Dedifferentiated amniotic fluid mesenchymal stem cell (primary cell): ENCODE results near the gene FGD2.

Source experiments
- DNase-seq: peaks from one replicate; pipeline ENCODE4 v3.0.0-alpha.2; 2016; ENCODE audit errors: extremely low spot score

Gene FGD2, protein sequence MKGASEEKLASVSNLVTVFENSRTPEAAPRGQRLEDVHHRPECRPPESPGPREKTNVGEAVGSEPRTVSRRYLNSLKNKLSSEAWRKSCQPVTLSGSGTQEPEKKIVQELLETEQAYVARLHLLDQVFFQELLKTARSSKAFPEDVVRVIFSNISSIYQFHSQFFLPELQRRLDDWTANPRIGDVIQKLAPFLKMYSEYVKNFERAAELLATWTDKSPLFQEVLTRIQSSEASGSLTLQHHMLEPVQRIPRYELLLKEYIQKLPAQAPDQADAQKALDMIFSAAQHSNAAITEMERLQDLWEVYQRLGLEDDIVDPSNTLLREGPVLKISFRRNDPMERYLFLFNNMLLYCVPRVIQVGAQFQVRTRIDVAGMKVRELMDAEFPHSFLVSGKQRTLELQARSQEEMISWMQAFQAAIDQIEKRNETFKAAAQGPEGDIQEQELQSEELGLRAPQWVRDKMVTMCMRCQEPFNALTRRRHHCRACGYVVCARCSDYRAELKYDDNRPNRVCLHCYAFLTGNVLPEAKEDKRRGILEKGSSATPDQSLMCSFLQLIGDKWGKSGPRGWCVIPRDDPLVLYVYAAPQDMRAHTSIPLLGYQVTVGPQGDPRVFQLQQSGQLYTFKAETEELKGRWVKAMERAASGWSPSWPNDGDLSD

DNA sequence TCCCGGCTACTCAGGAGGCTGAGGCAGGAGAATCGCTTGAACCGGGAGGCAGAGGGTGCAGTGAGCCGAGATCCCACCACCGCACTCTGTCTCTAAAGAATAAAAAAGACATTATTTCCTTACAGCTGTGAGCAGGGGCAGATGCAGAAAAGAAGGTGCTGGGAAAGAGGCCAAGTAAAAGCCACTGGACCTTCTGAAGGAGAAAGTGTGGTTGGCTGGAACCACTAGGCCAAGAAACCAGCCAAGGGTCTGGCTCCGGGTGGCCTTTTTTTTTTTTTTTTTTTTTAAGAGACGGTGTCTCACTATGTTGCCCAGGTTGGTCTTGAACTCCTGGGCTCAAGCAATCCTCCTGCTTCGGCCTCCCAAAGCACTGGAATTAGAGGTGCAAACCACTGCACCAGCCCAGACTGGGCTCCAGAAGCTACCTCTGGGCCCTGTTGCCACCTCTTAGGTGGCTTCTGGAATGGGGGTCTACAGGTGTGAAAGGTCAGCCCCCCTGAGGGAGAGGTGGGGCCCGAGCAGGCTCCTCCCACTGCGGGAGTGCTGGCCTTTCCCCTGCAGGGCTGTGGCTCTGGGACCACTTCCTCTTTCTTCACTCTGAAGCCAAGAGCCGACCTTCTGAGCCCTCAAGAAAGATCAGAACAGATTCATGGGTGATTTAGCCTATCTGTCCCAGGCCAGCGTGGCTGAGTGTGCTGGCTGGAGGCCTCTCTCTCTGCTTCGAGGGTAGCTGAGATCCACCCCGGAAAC is at the start of gene FGD2:
TSS of gene FGD2 (plus strand) at position 595 of the 750 bp plus-strand sequence. CDS start 163 bp downstream, outside the sequence.
- no peak for DNase-seq

DNA sequence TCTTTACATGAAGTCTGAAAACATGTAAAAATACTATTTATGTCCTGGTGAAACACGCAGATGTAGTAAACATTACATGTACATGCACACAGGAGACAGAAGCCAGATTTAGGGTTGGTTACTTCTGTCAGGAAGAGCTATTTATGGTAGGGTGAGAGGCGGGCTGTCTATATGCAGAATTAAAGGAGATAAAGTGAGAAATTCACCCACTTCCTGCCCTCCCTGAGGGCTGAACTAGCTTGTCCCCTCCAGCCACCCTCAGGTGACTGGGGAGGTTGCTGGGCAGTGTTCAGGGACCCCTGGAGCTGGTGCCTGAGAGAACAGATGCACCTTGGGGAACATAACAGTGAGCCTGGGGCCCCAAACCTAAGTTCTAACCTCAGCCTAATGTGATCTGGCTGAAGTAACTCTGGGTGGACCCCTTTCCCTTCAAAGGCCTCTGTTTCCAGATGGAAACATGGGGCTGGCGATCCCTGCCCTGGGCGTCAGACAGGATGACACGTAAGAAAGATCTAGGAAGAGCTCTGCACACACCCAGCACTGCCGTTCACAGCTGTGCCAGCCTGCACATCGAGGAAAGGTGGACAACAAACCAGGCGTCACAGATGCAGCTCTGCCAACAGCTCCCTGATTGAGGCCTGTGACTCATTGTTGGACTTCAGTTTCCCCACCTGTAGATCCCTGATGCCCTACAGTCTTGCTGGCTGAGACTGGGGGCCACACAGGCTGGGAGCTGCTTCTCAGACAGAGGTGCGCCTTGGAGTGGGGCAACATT is 49.6 kb upstream of the FGD2 start:
- no peak for DNase-seq

DNA sequence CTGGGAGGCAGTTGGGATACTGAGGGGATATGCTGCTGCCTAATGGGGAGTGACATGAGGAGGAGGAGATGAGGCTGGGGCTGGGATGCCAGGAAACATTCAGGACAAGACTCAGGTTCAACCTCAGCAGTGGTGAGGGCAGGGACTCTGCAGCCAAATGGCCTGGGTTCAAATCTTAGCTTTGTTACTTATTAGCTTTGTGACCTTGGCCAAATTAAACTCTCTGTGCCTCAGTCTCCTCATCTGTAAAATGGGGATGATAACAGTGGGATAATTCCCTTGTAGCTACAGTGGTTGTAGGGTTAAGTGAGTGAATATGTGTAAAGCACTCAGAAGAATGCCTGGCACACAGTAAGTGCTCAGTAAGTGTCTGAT is 49.0 kb upstream of the FGD2 start:
- DNase-seq = no peak

DNA sequence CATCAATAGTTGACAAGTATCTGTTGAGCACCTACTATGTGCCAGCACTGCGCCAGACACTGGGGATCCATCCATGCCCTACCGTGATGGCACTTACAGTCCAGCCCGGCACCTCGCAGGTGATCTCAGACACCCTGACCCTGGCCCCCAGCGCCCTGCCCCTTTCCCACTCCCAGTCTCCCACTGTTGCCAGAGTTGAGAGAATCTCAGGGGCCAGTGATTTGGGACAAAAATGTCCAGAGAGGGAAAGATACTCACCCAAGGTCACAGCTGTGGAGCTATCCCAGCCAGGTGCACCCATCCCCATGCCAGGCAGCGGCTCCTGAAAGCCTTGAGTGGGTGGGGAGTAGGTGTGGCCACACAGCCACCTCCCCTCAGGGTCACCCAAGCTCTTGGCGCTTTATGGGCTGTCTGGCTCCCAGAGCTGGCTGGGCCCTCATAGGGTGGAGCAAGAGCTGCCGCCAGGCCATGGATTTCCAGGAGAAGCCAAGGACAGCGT is 47.6 kb upstream of the FGD2 start:
- no peak for DNase-seq

DNA sequence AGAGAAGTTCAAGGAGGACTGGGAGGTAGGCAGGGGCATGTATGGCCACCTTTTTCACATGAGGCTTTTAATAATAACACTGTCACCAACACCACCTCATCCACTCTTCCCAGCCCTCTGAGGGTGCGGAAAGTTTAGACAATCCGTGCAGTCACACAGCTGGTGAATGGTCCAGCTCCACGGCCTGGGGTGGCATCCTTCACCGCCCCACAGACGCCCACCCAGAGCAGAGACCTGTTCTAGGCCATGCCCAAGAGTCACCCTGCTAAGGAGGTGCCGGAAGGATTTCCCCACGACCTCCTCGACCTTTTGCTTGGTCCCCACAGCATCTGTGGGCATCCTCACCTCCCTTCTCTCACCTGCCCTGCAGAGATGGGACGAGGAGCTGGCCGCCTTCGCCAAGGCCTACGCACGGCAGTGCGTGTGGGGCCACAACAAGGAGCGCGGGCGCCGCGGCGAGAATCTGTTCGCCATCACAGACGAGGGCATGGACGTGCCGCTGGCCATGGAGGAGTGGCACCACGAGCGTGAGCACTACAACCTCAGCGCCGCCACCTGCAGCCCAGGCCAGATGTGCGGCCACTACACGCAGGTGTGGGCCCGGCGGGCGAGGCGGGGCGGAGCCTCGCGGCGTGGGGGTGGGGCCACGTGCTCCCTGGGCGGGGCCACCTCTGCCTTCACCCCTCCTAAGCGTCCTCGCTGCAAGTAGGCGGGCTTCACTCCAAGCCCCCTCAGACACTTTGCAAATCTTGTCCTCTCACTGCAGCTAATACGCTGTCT is 46.5 kb upstream of the FGD2 start:
- no peak for DNase-seq

DNA sequence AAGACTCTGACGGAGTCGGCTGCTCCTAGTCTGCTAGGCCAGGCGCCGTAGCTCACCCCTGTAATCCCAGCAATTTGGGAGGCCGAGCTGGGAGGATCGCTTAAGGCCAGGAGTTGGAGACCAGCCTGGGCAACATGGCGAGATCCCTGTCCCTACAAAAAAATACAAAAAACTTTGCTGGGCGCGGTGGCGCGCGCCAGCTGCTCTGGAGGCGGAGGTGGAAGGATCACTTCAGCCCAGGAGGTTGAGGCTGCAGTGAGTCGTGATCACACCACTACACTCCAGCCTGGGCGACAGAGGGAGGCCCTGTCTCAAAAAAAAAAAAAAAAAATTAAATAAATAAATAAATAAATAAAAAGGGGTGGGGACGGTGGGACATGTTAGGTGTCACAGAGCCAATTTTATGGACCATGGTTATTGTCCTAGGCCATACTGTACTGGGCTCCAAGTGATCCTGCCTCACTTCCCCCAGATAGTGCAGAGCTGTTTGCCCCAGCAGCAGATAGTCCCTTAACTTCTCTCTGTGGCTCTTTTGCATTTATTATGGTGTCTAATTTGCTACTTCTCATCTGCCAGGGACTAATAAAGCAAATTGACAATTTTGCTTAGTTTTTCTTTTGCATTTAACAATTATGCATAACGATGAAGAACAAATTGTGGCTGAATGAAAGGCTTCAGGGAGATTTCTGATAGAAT is 45.8 kb upstream of the FGD2 start:
- no peak for DNase-seq

DNA sequence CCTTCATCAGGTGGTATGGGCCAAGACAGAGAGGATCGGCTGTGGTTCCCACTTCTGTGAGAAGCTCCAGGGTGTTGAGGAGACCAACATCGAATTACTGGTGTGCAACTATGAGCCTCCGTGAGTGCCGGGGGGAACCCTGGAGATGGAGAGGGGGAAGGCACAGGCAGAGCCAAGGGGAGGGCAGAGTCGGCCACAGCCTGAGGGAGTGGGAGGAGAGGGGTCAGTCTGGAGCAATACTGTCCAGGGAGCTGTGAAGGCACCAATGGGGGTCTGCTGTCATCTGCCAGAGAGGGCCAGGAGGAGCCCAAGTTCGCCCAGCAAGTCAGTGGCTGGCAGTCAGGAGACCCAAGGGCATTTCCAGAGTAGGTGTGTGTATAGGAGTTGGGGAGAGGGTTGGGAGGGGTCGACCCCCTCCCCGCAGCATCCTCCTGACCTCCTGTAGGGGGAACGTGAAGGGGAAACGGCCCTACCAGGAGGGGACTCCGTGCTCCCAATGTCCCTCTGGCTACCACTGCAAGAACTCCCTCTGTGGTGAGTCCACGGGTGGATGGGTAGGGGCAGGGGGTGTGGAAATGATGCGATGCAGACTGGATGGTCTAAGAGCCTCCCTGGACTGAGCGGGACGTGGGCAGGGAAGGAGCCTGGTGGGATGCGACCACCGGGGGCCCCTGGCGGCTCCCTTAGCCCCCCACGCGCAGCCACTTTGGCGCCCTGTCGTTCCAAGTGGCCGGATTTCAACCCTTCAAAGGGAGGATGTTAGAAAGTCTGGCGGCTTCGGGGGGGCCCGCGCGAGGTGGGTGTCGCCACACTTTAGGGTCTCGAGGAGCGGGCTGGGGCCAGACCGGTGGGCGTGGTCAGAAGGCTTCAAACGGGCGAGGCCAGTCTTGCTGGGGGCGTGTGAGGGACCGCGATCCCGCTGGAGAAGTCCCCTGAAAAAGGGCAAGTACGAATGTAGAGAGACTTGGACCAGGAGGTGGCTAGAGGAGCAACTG is 43.7 kb upstream of the FGD2 start:
- no peak for DNase-seq

DNA sequence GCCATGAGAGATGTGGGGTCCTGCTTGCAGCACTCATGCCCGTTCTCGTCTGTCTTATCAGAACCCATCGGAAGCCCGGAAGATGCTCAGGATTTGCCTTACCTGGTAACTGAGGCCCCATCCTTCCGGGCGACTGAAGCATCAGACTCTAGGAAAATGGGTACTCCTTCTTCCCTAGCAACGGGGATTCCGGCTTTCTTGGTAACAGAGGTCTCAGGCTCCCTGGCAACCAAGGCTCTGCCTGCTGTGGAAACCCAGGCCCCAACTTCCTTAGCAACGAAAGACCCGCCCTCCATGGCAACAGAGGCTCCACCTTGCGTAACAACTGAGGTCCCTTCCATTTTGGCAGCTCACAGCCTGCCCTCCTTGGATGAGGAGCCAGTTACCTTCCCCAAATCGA is 42.6 kb upstream of the FGD2 start:
- no peak for DNase-seq

DNA sequence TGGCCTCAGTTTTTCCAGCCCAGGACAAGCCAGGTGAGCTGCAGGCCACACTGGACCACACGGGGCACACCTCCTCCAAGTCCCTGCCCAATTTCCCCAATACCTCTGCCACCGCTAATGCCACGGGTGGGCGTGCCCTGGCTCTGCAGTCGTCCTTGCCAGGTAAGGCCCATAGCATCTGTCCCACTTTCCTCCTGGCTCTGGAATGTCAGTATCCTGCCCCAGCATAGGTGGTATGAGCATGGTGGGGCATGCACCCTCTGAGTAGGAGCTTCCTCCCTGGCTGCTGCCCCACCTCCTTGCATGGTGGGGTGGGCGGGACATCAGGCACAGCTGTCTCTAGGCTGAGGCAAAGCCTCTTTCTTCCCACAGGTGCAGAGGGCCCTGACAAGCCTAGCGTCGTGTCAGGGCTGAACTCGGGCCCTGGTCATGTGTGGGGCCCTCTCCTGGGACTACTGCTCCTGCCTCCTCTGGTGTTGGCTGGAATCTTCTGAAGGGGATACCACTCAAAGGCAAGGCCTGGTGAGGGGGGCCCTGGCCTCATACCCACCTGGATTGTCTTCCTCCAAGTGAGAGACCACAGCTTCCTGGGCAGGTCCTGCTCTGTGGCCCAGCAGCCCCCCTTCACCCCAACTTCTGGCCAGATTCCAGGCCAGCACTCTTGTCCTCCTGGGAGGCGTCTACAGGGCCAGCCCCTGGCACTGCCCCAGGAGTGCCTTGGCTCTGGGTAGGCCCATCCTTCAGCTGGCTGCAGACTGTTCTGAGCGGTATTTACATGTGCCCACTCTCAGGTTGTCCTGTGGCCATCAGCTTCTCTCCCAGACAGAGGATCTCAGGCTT is 41.8 kb upstream of the FGD2 start:
- no peak for DNase-seq

DNA sequence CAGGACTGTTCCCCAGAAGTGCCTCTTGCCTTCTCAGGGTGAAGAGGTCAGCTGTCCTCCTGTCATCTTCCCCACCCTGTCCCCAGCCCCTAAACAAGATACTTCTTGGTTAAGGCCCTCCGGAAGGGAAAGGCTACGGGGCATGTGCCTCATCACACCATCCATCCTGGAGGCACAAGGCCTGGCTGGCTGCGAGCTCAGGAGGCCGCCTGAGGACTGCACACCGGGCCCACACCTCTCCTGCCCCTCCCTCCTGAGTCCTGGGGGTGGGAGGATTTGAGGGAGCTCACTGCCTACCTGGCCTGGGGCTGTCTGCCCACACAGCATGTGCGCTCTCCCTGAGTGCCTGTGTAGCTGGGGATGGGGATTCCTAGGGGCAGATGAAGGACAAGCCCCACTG is 41.1 kb upstream of the FGD2 start:
- no peak for DNase-seq

DNA sequence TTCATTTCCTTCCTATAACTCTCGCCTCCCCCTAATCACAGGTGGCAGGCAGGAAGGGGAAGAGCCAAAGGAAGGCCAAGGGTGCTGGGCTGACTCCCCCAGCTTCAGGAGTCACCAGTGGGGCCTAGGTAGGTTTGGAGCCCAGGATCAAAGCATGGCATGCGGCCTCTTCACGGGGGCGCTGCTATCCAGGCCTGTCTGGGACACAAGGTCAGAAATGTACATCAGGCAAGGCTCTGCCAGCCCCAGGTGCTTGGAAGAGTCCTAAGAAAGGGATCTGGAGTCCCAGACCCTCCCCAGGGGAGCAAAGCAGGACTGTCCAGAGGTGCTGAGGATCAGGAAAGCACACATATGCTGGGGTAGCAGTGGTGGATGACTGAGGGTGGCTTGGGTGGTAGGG is 40.5 kb upstream of the FGD2 start:
- DNase-seq = no peak

DNA sequence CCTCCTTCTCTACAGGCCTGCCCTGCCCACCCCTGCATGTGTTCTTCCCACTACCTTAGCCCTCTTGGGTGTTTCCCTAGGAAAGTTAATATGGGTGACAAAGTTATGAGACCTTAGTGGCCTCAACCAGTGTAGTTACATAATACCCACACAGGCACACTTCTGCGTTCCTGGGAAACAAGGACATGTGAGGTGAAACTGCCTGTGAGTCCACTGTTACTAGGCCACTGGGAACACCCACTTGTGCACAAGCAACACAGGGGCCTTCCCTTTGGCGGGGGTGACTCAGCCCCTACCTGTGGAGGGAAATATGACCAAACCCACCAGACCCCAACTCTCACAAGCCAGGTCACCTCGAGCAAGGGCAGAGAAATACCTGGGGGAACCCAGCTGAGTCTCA is 38.2 kb upstream of the FGD2 start:
- DNase-seq = no peak

DNA sequence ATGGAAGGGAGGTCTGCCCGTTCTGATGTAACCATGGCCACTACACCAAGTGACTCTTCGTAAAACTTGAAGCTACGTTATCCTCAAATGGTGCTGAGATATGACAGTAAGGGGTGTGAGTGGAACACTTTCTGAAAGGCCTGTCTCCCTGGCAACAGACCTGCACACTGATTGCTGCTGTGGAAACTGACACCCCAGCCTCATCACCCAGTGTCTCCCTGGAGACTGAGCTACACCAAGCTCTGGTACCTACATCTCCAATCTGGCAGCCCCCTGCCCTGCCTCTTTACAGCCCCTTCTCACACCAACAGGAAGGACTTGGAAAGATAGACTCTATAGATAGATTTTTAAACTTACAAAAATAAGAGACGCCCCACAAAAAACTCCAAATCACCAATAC is 37.7 kb upstream of the FGD2 start:
- DNase-seq = no peak

DNA sequence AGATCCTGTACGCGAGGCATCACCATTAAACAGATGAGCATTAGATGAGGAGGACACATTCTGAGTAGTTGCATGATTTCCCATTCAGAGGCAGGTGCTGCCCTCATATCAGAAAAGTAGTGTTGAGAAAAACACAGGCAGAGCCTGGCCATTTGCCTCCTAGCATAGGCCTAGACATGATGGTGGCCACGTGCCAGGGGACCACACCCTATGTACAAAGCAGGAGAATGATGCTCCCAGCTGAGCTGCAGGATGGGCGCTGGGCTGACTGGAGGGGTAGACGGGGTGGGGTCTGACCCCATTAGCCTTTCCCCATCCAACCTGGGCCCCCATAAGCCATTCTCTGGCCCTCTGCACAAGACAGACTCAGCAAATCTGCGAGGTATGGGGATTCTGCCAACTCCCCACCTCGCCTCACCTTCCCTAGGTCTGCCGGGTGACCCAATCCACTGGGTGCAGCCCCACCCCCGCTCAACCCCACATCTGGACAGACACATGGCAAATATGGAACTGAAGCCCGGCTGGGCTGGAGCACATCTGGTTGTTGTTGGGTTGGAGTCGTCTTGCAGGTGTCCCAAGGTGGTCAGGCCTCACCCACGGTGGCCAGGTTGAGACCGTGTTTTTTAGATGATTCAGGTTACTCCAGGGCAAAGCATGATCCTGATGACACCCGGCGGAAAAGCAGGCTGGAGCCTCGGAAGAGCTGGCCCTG is 37.0 kb upstream of the FGD2 start:
- no peak for DNase-seq

DNA sequence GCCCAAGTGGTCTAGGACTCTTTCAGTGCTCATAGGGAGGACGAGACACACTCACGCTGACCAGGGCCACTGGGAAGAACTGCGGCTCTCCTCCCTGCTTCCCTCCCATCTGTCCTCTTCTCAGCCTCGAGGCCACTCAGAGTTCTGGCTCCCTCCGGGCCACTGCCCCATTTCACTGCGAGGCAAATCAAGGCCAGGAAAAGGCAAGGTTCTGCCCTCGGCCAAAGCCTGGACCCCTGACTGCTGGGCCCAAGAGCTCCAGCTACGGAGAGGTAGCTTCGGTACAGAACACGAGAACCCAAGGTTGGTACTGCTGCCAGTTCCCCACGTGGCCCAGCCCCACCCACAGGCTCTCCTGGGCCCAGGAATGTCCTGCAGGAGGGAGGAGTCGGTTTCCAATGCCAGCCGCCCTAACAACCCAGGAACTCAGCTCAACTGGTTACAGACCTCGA is 36.2 kb upstream of the FGD2 start:
- DNase-seq = no peak

DNA sequence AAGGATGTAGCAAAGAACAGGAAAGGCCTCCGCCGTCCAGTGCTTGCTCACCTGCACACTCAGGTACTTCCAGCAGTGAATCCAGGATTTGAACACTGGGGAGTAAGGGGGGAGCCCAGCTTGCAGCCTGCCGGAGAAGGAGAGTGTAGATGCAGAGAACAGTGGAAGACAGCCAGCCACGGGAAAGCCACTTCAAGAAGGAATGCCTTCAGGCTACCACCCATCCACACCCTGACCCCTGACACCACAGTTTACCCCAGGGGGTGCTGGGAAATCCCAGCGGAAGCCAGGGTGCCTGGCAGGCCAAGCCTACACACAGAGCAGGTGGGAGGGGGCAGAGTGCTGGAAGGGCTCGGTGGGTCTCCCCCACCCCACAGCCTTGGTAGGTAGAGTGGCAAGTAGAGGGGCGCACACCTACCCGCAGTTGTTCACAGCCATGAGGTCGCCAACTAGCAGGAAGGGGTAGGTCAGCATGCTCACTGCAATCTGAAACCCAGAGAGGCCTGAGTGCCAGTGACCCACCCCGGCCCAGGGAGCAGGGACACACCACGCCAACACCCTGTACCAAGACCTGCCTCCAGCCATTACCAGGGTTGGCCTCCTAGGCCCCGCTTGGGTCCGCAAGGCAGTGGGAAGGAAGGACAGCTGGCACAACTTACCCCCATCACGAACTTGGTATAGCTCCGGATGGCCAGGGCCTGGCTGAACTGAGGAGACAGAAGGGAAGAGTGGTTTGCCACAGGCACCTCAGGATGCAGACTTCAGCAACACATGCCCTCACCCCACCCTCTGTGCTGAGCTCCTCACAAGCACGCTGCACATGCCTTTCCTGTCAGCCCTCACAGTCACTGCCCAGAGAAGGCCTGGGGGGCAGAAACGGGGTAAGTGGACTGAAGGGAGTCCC is 35.2 kb upstream of the FGD2 start:
- DNase-seq = no peak
